GM12878 (cell line): ENCODE measurements around the gene RAD17. TPM values are rescaled to one million over a fixed set of nuclear protein-coding genes. Genes with fewer than 3 reads are reported as not detected.

Source experiments
- ATAC-seq: fragments of 200-7000 bp; cut with Tn5 transposase; 3 replicates; pipeline ENCODE4 v1.9.1; 2020; ENCODE audit warnings: mild to moderate bottlenecking, moderate library complexity
- BruUV-seq: library from RNA; stranded (reverse); fragments of 400-500 nt; replicated peaks from 2 replicates; lab custom pipeline; 2021; lab: Mats Ljungman, UMichigan
- CTCF ChIA-PET: fragments of 300-600 bp; sonication (Branson Sonifier 250); formaldehyde crosslinking; extraction: SDS; loops from one replicate; lab custom pipeline; 2021; ENCODE audit warnings: inconsistent platforms; lab: Yijun Ruan, JAX
- POLR2A ChIA-PET: fragments of 350-600 bp; formaldehyde crosslinking; extraction: SDS; loops from one replicate; lab custom pipeline; 2021; ENCODE audit warnings: inconsistent platforms; lab: Charles Lee
- RAD21 ChIA-PET: fragments of 300-600 bp; sonication (Branson Sonifier 250); formaldehyde crosslinking; loops from one replicate; lab custom pipeline; 2023; ENCODE audit warnings: antibody characterized with exemption; ENCODE audit not compliant: unreplicated experiment; lab: Charles Lee
- SMC1A ChIA-PET: fragments of 300-600 bp; sonication (Branson Sonifier 250); formaldehyde crosslinking; loops from one replicate; lab custom pipeline; 2023; ENCODE audit not compliant: unreplicated experiment, uncharacterized antibody; lab: Charles Lee
- DNase-seq: peaks from one replicate; pipeline ENCODE4 v3.0.0-alpha.2; 2011; ENCODE audit warnings: low read depth, low spot score
- FAIRE-seq: peaks from 3 replicates; lab custom pipeline; 2011; peaks lifted over from hg19 to GRCh38; lab: Jason Lieb, UNC
- H2AFZ ChIP-seq: 2 replicates; pipeline ENCODE4 v1.6.0; 2011; ENCODE audit warnings: low read depth, low read length, control low read depth; ENCODE audit not compliant: control insufficient read depth
- H3K27ac ChIP-seq: 2 replicates; pipeline ENCODE4 v1.5.1; 2011; ENCODE audit warnings: control low read depth; ENCODE audit not compliant: control insufficient read depth, insufficient read depth
- H3K27me3 ChIP-seq, 2 experiments: replicated peaks in 1 of 2; 2 replicates each; pipeline versions ENCODE4 v1.6.0 to v1.6.1; 2011; ENCODE audit warnings: low read length in 1 of 2; ENCODE audit not compliant: control insufficient read depth in 2 of 2, insufficient read depth in 2 of 2
- H3K36me3 ChIP-seq, 2 experiments: 2 replicates each; pipeline ENCODE4 v1.5.1; 2011; ENCODE audit warnings: low read length in 1 of 2; ENCODE audit not compliant: control insufficient read depth in 2 of 2, insufficient read depth in 2 of 2
- H3K4me1 ChIP-seq: 2 replicates; pipeline ENCODE4 v1.6.1; 2011; ENCODE audit warnings: mild to moderate bottlenecking, low read length, moderate library complexity, mixed read lengths; ENCODE audit not compliant: control insufficient read depth, insufficient read depth
- H3K4me2 ChIP-seq: 2 replicates; pipeline ENCODE4 v1.6.0; 2011; ENCODE audit warnings: control low read depth; ENCODE audit not compliant: control insufficient read depth, insufficient read depth
- H3K4me3 ChIP-seq: fragments of 200-600 bp; sonication (generic); 2 replicates; pipeline ENCODE4 v1.5.1; 2016
- H3K79me2 ChIP-seq: 2 replicates; pipeline ENCODE4 v1.6.0; 2011; ENCODE audit warnings: low read length; ENCODE audit not compliant: control insufficient read depth, insufficient read depth
- H3K9ac ChIP-seq: 2 replicates; pipeline ENCODE4 v1.8.0; 2011; ENCODE audit warnings: low read length, control low read depth, mixed read lengths; ENCODE audit not compliant: control insufficient read depth, insufficient read depth
- H3K9me3 ChIP-seq: replicated peaks from 3 replicates; pipeline ENCODE4 v1.5.1; 2011; ENCODE audit warnings: mild to moderate bottlenecking, low read length; ENCODE audit not compliant: control insufficient read depth, insufficient read depth
- H4K20me1 ChIP-seq: 2 replicates; pipeline ENCODE4 v1.6.0; 2011; ENCODE audit not compliant: control insufficient read depth, insufficient read depth
- BMI1 ChIP-seq: fragments of 450-650 bp; IDR thresholded peaks from 2 replicates; pipeline ENCODE4 v1.6.1; 2016; ENCODE audit warnings: mild to moderate bottlenecking, moderate library complexity, borderline replicate concordance
- CBX3 ChIP-seq: fragments of 200-600 bp; sonication (generic); IDR thresholded peaks from 2 replicates; pipeline ENCODE4 v1.6.1; 2016; ENCODE audit warnings: low read depth, borderline replicate concordance
- IKZF1 ChIP-seq: fragments of 450-650 bp; conservative IDR thresholded peaks from 2 replicates; pipeline ENCODE4 v1.6.1; 2017; ENCODE audit warnings: antibody characterized with exemption, mild to moderate bottlenecking
- MEF2A ChIP-seq: IDR thresholded peaks from 2 replicates; pipeline ENCODE4 v1.6.1; 2011; ENCODE audit warnings: low read depth, mild to moderate bottlenecking, low read length, moderate library complexity; ENCODE audit not compliant: insufficient read depth
- MTA2 ChIP-seq: fragments of 450-650 bp; IDR thresholded peaks from 2 replicates; pipeline ENCODE4 v1.6.1; 2016; ENCODE audit warnings: low read depth, mild to moderate bottlenecking, moderate library complexity
- NFXL1 ChIP-seq: fragments of 450-650 bp; IDR thresholded peaks from 2 replicates; pipeline ENCODE4 v1.6.1; 2017; ENCODE audit warnings: antibody characterized with exemption, mild to moderate bottlenecking, borderline replicate concordance
- NR2C1 ChIP-seq: fragments of 450-650 bp; IDR thresholded peaks from 2 replicates; pipeline ENCODE4 v1.6.1; 2017; ENCODE audit warnings: antibody characterized with exemption, mild to moderate bottlenecking, moderate library complexity
- PAX8 ChIP-seq: fragments of 450-650 bp; IDR thresholded peaks from 2 replicates; pipeline ENCODE4 v1.6.1; 2017; ENCODE audit warnings: mild to moderate bottlenecking, moderate library complexity
- PML ChIP-seq: IDR thresholded peaks from 2 replicates; pipeline ENCODE4 v1.6.1; 2012; ENCODE audit warnings: low read length, inconsistent platforms
- POLR2AphosphoS2 ChIP-seq: IDR thresholded peaks from 2 replicates; pipeline ENCODE4 v1.6.1; 2011; ENCODE audit warnings: low read depth, mild to moderate bottlenecking, low read length, improper control_type of control experiment, moderate library complexity
- RCOR1 ChIP-seq: conservative IDR thresholded peaks from 2 replicates; pipeline ENCODE4 v1.6.1; 2012; ENCODE audit warnings: low read depth, low read length, improper control_type of control experiment
- SREBF1 ChIP-seq: IDR thresholded peaks from 2 replicates; pipeline ENCODE4 v1.6.1; 2012; ENCODE audit warnings: mild to moderate bottlenecking, low read length
- WGBS: methylation state at CpG from one replicate; pipeline ENCODE4 v1.1.6; 2016; ENCODE audit warnings: low lambda C conversion rate; ENCODE audit not compliant: insufficient replicate concordance, insufficient coverage; ENCODE audit errors: missing lambda C conversion rate; 5-methylcytosine and 5-hydroxymethylcytosine counted together
- in situ Hi-C: fragments of 300-500 bp; cut with MboI; formaldehyde crosslinking; loops from 9 replicates; pipeline ENCODE4 v1.14.3; 2018; ENCODE audit warnings: mixed read lengths
- intact Hi-C: fragments of 100-400 bp; cut with micrococcal nuclease; formaldehyde crosslinking; loops from one replicate; pipeline ENCODE4 v1.14.2; 2022; ENCODE audit not compliant: unreplicated experiment
- polyA plus RNA-seq, 11 experiments: library from polyadenylated mRNA; depleted of rRNA in 4 of 11; unstranded in 6 of 11; stranded (reverse) in 5 of 11; fragments of >200 nt; fragmentation: Nextera tagmentation in 4 of 11; fragmentation: Illumina TruSeq in 1 of 11; extraction: Ambion mirVana in 4 of 11; extraction: Trizol in 1 of 11; gene quantifications; 1 replicate in 1 of 11; 2 replicates in 10 of 11; pipeline versions ENCODE4 v1.2.1 to v1.2.3, GENCODE V29; 2011 to 2016; ENCODE audit warnings: inconsistent platforms in 2 of 11, missing spikeins in 2 of 11, low read depth in 1 of 11
- total RNA-seq, 4 experiments: library from RNA; depleted of rRNA in 3 of 4; stranded (reverse); fragments of >200 nt in 3 of 4; fragmentation: Illumina TruSeq in 1 of 4; extraction: Trizol in 1 of 4; gene quantifications; 2 replicates each; pipeline versions ENCODE4 v1.2.1 to v1.2.3, GENCODE V29; 2013 to 2021

RAD17 gene
- total and polyA plus RNA-seq, 10 of the 15 experiments (the other 5 are each of a cell fraction or from before 2014, with no cell fraction given) = 23.9 to 55.4 (median 44.5) TPM

- ChIA-PET RAD21 (no interaction called here), POLR2A (interaction anchor here (0.6 kb wide), 1 partner anchor 137 kb away, joined by 4 read pairs; no protein-coding TSS in a partner anchor), CTCF (no interaction called here), SMC1A (interaction anchor here (1.1 kb wide), 1 partner anchor 9 kb away, joined by 3 read pairs; no protein-coding TSS in a partner anchor)
- Histone ChIP-seq H3K79me2 (no peaks in the 10 kb centered on the region), H3K27me3 (no peaks in the 10 kb centered on the region), H2AFZ (no peak overlapping the region), H3K4me1 (no peaks in the 10 kb centered on the region), H3K9me3 (no peaks in the 10 kb centered on the region; the same call in 2 of the 3 replicates), H3K27ac (no peak overlapping the region), H3K4me2 (no peak overlapping the region), H3K36me3 (peaks cover 0 to 23% of the 10 kb centered on the region in 2 experiments; a peak in 3 of 4 replicates), H3K4me3 (no peak overlapping the region), H3K9ac (no peak overlapping the region), H4K20me1 (no peaks in the 10 kb centered on the region)
- DNase-seq (no peak), ATAC-seq (no peak), FAIRE-seq (no peak)
- TF ChIP-seq IKZF1 (no peak), PAX8 (no peak), BMI1 (no peak), NR2C1 (no peak), SREBF1 (no peak), MEF2A (no peak), PML (no peak), CBX3 (no peak), MTA2 (no peak), POLR2AphosphoS2 (no peak), RCOR1 (no peak), NFXL1 (no peak)
- BruUV-seq = no TSS peak
- 92% methylated on average over 15 of the region's 15 CpGs for WGBS
- intact Hi-C loops (no loop called here), in situ Hi-C loops (no loop called here)
Measured at GRCh38 chr5:69404659-69405330, 35.2 kb downstream of the RAD17 start.
